Ovary (tissue), 9 donors: ENCODE measurements around the gene POLR3K. TPM values are rescaled to one million over a fixed set of nuclear protein-coding genes. Genes with fewer than 3 reads are reported as not detected.

Experiments
- DNase-seq, 5 donors: peaks; one replicate each; pipeline ENCODE4 v3.0.0-alpha.2; 2019 to 2020
- H3K27ac ChIP-seq, 2 donors: fragments of 200-600 bp; one replicate each; pipeline versions ENCODE4 v1.5.1 to v1.8.0; 2019 to 2022
- H3K27me3 ChIP-seq: fragments of 200-600 bp; one replicate; pipeline ENCODE4 v1.8.0; 2022
- H3K36me3 ChIP-seq: fragments of 200-600 bp; sonication (generic); one replicate; pipeline ENCODE4 v1.5.1; 2019
- H3K4me1 ChIP-seq: one replicate; pipeline ENCODE4 v1.8.1; 2013; ENCODE audit warnings: mild to moderate bottlenecking, moderate library complexity; ENCODE audit not compliant: insufficient read depth
- H3K4me3 ChIP-seq: fragments of 200-600 bp; sonication (generic); one replicate; pipeline ENCODE4 v1.5.1; 2017
- H3K9me3 ChIP-seq, 2 donors: fragments of 200-600 bp in 1 of 2; sonication (generic) in 1 of 2; one replicate each; pipeline versions ENCODE4 v1.5.1 to v1.8.1; 2013 to 2019; ENCODE audit warnings: mild to moderate bottlenecking in 1 of 2, moderate library complexity in 1 of 2
- EP300 ChIP-seq: sonication (generic); formaldehyde crosslinking; IDR thresholded peaks from one replicate; pipeline ENCODE4 v1.6.1; 2017; ENCODE audit warnings: antibody characterized with exemption
- POLR2A ChIP-seq: fragments of 450-650 bp; IDR thresholded peaks from one replicate; pipeline ENCODE4 v1.6.1; 2017; ENCODE audit warnings: antibody characterized with exemption, mild to moderate bottlenecking, moderate library complexity
- WGBS, 3 donors: extraction: QIAGEN DNeasy Blood & Tissue Kit in 1 of 3; methylation state at CpG; one replicate each; pipeline versions ENCODE4 v1.1.5 to v1.1.7; 2013 to 2017; 5-methylcytosine and 5-hydroxymethylcytosine counted together
- intact Hi-C, 4 donors: fragments of 100-400 bp; cut with DNase I; formaldehyde crosslinking; loops; one replicate each; pipeline versions ENCODE4 v1.11.0 to v1.15.1; 2022 to 2023
- polyA plus RNA-seq, 2 donors: library from polyadenylated mRNA; stranded (reverse); fragments of 200-250 nt in 1 of 2; fragments of 350-450 nt in 1 of 2; fragmentation: Illumina TruSeq in 1 of 2; extraction: RNeasy Lipid Tissue Mini Kit (QIAGEN cat#74804) in 1 of 2; gene quantifications; one replicate each; pipeline ENCODE4 v1.2.3, GENCODE V29; 2013 to 2014
- total RNA-seq, 7 donors: library from RNA; depleted of rRNA in 2 of 7; stranded (reverse); fragments of >200 nt in 2 of 7; fragmentation: NEBNext Ultra II Directional in 3 of 7; extraction: Animal tissue kit (Norgen Biotek cat#: 25700) in 3 of 7; gene quantifications; one replicate each; pipeline versions ENCODE4 v1.1.0 to v1.2.4, GENCODE V29; 2016 to 2023
- TF ChIP-seq, protein P1 (sequence below), 3 donors: fragments of 450-650 bp in 2 of 3; fragments of 200-600 bp in 1 of 3; IDR thresholded peaks; one replicate each; pipeline versions ENCODE4 v1.5.1 to v1.8.0; 2016 to 2022; ENCODE audit warnings: antibody characterized with exemption in 3 of 3, mild to moderate bottlenecking in 1 of 3
- donor health status: DM: no; HTN: no; CAD: no; lungs with moderate emphysema.
- donor health status: DM: no; HTN: no; CAD: no.
- donor health status: Bipolar disorder and iron deficiency.
- donor health status: DM: yes; HTN: yes; CAD: no.
- donor health status: DM: no; HTN: no; CAD: no.
- donor health status: DM: yes; HTN: yes; CAD: no.

Gene POLR3K
- total and polyA plus RNA-seq, 9 donors = 3.7 to 11.9 (median 9.9) TPM

DNA sequence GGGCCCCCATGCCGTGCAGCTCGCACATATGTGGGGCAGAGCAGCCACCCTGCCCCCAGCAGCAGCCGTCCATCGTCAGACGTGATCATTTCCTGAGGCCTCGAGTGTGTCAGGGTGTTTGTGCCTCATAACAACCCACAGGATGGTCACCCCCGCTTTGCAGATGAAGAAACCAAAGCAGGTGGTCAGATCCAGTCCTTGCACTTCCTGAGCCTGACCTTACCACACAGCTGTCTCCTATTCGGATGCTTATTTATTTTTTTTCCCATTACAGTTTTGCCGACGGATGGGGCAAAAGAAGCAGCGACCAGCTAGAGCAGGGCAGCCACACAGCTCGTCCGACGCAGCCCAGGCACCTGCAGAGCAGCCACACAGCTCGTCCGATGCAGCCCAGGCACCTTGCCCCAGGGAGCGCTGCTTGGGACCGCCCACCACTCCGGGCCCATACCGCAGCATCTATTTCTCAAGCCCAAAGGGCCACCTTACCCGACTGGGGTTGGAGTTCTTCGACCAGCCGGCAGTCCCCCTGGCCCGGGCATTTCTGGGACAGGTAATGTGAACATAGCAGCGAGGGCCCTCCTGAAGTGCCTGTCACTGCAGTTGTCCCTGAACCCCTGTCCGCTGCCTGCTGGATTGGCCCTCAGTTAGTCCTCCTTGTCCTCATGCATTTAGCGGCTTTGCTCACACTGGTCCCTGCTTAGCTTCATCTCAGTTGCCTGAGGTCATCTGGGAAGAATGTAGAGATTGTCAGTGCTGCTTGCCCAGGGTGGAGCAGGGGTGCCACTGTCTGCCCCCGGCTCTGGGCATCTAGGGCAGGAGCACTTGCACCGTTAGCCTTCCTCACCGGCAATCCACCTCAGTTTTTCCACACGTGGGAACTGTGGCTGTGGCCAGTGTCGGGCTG lies 26.0 kb upstream of the POLR3K start:
- no peak for DNase-seq
- 63 to 68% (median 64%) methylated on average over 30 to 32 of the region's 32 CpGs for WGBS, 3 donors
- no peaks in the 10 kb centered on the region for H3K9me3 ChIP-seq
- intact Hi-C loops = no loop called here
- peaks cover 42% of the 10 kb centered on the region for H3K4me1 ChIP-seq
- TF ChIP-seq, protein P1, sequence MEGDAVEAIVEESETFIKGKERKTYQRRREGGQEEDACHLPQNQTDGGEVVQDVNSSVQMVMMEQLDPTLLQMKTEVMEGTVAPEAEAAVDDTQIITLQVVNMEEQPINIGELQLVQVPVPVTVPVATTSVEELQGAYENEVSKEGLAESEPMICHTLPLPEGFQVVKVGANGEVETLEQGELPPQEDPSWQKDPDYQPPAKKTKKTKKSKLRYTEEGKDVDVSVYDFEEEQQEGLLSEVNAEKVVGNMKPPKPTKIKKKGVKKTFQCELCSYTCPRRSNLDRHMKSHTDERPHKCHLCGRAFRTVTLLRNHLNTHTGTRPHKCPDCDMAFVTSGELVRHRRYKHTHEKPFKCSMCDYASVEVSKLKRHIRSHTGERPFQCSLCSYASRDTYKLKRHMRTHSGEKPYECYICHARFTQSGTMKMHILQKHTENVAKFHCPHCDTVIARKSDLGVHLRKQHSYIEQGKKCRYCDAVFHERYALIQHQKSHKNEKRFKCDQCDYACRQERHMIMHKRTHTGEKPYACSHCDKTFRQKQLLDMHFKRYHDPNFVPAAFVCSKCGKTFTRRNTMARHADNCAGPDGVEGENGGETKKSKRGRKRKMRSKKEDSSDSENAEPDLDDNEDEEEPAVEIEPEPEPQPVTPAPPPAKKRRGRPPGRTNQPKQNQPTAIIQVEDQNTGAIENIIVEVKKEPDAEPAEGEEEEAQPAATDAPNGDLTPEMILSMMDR (IDR thresholded peaks at IDR 0.05) = no peak
- TF ChIP-seq EP300 (no peak), POLR2A (no peak)
- peak overlapping the region; percentile 49 for H3K4me3 ChIP-seq
- no peaks in the 10 kb centered on the region for H3K36me3 ChIP-seq
- H3K27ac ChIP-seq = peak overlapping the region; percentile 87 to 97
- H3K27me3 ChIP-seq = no peaks in the 10 kb centered on the region

DNA sequence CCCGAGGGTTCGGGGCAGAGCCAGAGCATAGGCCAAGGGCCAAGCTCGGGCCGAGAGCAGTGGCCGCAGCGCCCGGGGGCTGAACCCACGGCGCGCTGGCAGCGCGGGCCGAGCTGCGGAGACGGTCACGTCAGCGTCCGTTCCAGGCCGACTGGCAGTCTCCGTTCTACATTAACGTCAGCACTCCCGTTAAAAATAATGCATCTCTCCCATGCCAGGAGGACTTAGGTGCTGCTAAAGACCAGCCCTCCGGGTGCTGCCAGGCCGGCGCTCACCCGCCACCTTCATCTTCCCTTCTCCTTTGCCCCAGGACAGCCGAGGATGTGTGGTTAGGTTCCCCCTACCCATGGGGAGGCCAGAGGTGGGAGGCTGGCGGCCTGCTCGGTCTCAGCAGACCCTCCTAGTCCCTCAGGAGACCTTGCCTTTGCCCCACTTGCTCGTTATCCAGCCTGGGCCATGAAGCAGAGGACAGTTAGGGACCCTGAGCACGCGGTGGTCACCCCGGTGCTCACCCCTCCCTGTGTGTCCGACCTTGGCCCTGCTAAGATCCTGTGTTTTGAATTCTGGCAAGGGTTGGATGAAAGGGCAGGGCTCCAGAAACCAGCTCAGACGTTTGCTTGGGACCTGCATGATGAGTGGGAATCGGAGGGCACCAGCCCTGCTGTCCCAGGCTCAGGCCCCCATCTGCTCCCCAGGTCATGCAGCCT lies 25.2 kb upstream of the POLR3K start:
- peaks cover 39% of the 10 kb centered on the region for H3K4me1 ChIP-seq
- peak overlapping the region; percentile 49 for H3K4me3 ChIP-seq
- H3K9me3 ChIP-seq = no peaks in the 10 kb centered on the region
- no peaks in the 10 kb centered on the region for H3K27me3 ChIP-seq
- TF ChIP-seq, protein P1 (IDR thresholded peaks at IDR 0.05) = no peak
- no peak for TF ChIP-seq EP300
- no peak for TF ChIP-seq POLR2A
- H3K36me3 ChIP-seq = no peaks in the 10 kb centered on the region
- peak overlapping the region; percentile 87 to 97 for H3K27ac ChIP-seq
- DNase-seq = peak in 2 of 5 donors; percentile 60 to 68
- WGBS, 3 donors = 2% methylated on average over 34 to 36 of the region's 36 CpGs
- intact Hi-C loops = no loop called here

DNA sequence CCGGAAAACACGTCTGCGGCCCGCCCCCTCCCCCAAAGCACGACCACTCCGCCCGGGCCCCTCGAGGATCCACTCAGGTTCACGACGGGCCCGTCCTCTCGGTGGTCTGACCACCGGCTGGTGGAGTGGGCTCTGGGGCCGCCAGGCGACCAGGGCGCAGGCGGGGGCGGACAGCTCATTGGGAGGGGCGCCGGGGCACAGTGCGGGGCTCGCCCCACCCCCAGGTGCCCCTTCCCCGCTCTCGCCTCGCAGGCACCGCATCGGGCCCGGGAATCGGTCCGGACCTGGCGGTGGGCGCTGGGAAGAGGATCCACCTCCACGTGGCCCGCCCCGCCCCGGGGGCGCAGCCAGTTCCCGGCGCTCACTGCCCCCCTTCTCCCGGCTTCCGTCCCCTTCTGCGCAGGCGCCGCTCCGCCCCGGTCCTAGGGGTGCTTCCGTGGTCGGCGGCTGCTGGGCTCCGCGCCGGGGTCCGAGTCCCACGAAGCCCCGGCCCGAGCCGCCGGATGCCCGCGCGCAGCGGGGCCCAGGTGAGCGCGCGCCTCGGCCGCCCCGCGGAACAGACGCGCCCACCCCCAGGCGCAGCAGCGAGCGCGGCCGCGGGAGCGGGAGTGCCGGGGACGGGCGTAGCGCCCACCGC lies 24.5 kb upstream of the POLR3K start, which contains the start of gene MPG:
Gene MPG, plus strand, starts transcription at position 419 of the 637 bp plus-strand sequence. Its CDS starts 85 bp downstream, at position 504.
- 0 to 1% (median 1%) methylated on average over 33 to 83 of the region's 83 CpGs for WGBS, 3 donors
- Histone ChIP-seq H3K36me3 (no peaks in the 10 kb centered on the region), H3K4me3 (peak within 1 kb of the TSS; percentile 49), H3K9me3 (no peaks in the 10 kb centered on the region), H3K4me1 (peaks cover 39% of the 10 kb centered on the region), H3K27me3 (no peaks in the 10 kb centered on the region), H3K27ac (peak within 1 kb of the TSS; percentile 87 to 97)
- intact Hi-C loops = no loop called here
- peak; percentile 89 to 94 (median 92) for DNase-seq
- TF ChIP-seq, protein P1 (IDR thresholded peaks at IDR 0.05) = peak in 1 of 3 donors; percentile 19
- TF ChIP-seq EP300 = no peak
- peak; percentile 79 for TF ChIP-seq POLR2A

DNA sequence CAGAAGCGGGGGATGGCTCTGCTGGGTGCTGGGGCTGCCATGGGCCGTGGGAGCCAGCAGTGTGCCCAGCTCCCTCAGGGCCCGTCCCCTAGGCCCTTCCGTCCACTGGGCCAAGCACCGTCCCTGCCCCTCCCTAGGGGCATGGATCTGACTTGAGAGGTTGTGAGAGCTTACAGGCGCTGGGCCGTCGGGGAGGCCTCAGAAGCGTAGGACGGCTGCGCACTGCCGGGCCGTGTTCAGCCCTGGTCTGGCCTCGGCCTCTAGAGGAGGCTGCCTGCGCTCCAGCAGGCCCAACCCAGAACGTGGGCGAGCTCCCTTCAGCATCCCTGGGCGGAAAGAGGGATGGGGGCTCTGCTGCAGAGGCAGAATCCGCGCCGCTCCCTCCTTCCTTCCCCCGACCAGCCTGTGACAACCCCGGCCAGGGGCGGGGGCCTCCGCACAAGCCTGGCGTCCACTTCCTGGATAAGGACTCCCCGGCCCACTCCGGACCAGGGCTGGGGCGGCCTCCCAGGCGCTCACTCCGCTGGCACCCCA lies 23.9 kb upstream of the POLR3K start:
- Histone ChIP-seq H3K27me3 (no peaks in the 10 kb centered on the region), H3K4me3 (peak overlapping the region; percentile 49), H3K27ac (peak overlapping the region; percentile 87 to 97), H3K36me3 (no peaks in the 10 kb centered on the region), H3K4me1 (peaks cover 42% of the 10 kb centered on the region), H3K9me3 (no peaks in the 10 kb centered on the region)
- TF ChIP-seq, protein P1 (IDR thresholded peaks at IDR 0.05) = no peak
- TF ChIP-seq EP300 = no peak
- TF ChIP-seq POLR2A = no peak
- 8 to 15% (median 13%) methylated on average over 29 to 31 of the region's 31 CpGs for WGBS, 3 donors
- peak; percentile 64 to 76 (median 73) for DNase-seq
- intact Hi-C loops = no loop called here
